Activated CD4-positive, alpha-beta T cell treated with anti-CD3 and anti-CD28 coated beads, Interleukin-2, amount 50 U/mL, for 4 hours (primary cell): ENCODE results near the gene INSIG1.

Experiments used
- DNase-seq, 2 experiments: peaks; one replicate each; pipeline ENCODE4 v3.0.0-alpha.2; 2020

Gene INSIG1

DNA sequence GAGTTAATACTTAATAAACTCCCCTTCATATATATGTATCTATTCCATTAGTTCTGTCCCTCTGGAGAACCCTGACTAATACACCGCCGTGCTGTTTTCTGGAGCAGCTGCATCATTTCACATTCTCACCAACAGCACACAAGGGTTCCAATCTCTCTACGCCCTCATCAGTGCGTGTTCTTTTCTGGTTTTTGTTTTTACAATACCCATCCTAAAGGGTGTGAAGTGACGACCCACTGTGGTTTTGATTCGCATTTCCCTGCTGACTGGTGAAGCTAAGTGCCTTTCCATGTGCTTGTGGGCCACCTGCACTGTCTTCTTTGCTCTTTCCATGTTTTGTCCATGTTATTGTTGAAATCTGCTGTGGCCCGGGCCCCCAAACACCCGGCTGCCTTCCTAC, 11.0 kb upstream of the INSIG1 start:
- DNase-seq = no peak

DNA sequence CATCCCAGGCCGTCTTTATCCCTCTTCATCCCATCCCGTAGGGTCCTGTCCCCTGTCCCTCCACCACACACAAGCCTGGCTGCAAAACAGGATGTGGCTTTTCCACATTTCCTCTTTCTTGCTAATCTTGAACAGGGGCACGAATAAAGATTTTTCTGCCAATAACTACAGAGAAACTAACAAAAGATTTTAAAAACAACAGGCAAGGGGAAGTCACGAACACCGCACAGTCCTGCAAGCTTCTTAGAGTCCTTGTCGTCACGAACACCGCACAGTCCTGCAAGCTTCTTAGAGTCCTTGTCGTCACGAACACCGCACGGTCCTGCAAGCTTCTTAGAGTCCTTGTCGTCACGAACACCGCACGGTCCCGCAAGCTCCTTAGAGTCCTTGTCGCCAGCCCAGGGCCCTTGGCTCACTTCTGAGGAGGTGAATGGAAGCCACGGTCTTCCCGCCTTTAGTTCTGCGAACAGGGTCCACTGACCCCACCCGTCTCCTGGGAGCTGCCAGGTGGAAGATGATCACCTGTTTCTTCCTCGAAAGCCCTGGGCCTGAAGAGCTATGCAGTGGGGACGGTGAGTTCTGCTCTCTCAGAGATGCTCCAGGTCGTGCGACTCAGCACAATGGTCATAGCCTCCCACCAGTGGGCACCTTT, 10.3 kb upstream of the INSIG1 start:
- no peak for DNase-seq

DNA sequence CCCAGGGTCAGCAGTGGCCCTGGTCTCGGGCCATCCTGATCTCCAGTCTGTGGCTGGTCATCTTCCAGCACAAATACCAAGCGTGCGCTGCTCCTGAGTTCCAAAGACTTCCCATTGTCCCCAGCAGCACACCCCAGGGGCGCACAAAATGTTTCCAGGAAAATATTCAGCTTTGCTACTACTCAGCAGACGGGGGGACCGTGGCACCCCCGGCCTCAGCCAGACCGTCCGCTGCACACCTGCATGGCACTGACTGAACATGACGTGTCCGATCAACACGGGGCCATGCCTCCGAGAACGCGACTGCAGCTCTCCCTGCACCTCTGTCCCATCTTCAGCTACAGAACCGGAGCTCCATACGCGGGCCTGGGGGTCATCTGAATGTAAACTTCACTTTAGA, 9.6 kb upstream of the INSIG1 start:
- no peak for DNase-seq

DNA sequence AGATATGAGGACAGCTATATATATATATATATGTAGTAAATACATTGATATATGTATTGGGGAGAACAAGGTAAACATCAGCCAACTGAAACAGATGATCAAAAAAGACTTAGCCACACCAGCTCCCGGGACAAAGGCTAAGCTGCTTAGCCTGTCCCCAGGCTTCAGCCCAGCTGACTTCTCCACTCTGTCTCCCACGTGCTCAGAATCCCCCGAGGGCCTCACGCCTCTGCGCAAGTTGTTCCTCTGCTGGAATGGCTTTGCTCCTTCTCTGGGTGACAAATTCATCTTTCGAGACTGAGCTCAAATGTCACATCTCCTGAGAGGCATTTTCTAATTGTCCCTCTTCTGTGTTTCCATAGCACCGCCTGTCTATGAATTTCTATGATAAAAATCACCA, 8.6 kb upstream of the INSIG1 start:
- DNase-seq = no peak

DNA sequence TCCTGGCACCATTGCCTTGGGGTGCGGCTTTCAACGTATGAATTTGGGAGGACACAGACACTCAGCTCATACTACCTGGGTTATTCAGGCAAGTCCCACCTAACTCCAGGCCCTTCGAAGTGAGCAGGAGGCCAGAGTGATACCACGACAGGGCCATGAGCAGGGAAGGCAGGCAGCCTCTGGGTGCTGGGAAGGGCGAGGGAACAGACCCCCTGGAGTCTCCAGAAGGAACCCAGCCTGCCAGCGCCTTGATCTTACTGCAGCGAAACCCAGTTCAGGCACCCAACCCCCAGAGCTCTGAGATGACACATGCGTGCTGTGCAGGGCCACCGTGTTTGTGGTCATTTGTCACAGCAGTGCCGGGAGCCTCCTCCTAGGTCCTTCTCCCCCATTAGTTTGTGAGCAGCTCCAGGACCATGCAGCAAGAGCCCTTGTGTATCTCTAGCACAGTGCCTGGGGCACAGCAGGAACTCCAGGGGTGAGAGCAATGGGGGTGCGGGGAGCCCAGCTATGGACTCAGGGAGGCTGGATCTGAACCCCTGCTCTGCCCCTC, 7.7 kb upstream of the INSIG1 start:
- DNase-seq = no peak

DNA sequence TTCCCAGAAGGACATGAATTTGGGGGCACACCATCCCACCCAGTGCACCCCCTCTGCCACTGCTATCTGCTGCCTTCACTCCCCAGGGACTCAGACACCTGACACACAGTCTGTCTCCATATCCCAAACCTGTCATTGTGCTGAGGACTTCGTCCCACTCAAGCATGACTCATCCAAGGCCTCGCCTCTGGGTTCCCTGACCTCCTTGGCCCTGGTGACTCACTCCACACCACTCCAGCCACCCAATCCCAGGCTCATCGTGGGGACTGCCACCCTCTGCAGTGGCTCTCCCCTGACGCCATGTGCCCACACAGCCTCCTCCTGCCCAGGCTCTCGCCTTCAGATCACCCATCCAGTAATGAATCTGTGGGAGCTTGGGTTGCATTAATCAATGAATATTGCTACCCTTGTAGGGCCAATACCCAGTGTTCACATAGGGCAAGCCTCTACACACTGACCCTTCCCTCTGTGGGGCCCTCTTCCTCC, 6.6 kb upstream of the INSIG1 start:
- no peak for DNase-seq

DNA sequence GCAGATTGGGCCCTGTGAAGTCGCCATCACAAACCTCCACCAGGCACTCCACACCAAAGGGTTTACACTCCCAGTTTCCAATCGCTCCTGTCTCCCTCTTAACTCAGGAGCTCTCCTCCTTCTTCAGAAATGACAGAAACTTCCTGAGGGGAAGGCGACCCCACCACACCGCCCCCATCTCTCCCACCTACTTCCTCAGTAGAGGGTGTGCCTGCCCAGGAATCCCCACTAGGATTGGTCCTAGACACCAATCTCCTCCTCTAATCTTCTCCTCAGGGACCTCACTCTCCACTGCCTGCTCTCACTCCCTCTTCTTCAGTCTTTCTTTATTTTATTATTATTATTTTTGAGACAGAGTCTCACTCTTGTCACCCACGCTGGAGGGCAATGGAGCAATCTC, 5.9 kb upstream of the INSIG1 start:
- no peak for DNase-seq

DNA sequence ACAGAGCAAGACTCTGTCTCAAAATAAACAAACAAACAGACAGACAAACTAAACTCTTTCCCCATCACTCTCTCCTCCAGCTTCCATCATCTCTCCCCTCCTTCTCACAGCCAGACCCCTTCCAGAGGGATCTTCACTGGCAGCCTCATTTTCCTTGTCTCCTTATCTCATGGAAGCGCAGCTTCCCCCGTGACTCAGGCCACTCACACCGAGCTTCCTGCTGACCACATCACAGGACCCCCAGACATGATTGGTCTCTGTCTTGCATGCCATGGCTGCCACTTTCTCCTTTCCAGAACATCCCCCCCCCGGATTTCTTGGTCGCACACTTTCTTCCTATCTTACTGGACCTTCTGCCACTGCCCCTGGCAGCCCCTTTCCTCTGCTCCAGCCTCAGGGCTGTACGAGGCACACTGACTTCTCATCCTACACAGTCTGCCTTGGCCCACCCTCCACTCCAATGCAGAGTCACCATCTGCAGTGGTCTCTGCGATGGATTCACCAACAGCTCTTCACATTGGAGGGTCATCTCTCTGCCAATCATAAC, 4.9 kb upstream of the INSIG1 start:
- DNase-seq = no peak

DNA sequence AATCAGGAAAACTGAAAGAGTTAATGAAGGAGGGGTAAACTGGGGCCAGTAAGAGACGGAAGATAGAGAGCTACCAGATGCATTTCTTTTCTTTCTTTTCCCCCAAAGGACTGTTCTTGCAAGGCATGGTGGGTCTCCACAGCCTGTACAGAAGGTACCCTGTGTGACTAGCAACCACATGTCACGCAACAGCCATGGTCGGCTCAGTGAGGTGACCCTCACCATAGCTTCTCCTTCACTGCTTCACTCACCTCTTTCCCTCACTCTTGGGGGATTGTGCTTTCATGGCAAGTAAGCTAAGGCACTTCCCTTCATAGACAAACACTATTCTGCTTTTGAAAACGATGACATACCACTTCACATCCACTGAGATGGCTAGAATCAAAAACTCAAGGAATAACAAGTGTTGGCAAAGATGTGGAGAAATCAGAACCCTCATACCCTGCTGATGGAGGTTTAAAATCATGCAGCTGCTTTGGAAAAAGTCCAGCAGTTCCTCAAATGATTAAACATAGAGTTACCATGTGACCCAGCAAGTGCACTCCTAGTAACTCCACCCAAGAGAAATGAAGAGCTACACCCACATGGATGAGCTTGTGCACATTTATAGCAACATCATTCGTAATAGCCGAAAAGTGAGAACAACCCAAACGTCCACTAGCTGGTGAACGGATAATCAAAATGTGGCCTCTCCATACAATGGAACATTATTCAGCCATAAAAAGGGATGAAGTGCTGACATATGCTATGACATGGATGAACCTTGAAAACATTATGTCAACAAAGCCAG, 3.8 kb upstream of the INSIG1 start:
- no peak for DNase-seq

DNA sequence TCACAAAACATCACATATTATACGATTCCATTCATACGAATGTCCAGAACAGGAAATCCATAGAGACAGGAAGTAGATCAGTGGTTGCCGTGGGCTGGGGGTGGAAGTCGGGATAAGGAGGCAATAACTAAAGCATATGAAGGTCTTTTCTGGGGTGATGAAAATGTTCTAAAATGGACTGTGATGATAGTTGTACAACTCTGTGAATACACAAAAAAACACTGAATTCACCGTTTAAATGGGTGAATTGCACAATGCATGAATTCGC, 3.2 kb upstream of the INSIG1 start:
- DNase-seq = no peak

DNA sequence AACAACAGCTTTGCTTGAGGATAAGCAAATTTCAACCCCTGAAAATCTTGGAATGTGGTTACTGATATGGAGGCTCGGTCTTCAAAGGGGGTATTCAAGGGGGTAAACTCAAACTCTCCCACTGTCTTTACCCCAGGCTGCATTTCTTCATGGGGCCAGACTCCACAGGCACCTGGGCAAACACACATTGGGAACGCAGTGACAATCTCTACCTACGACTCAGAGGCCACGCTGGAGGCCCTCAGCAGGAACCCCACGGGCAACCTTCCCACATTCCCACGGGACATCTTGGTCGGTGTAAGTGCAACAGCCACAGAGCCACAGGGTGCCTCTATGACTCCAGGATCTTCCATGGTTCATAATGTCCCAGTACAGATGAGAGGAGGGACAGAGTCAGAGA, 2.2 kb upstream of the INSIG1 start:
- DNase-seq = no peak

DNA sequence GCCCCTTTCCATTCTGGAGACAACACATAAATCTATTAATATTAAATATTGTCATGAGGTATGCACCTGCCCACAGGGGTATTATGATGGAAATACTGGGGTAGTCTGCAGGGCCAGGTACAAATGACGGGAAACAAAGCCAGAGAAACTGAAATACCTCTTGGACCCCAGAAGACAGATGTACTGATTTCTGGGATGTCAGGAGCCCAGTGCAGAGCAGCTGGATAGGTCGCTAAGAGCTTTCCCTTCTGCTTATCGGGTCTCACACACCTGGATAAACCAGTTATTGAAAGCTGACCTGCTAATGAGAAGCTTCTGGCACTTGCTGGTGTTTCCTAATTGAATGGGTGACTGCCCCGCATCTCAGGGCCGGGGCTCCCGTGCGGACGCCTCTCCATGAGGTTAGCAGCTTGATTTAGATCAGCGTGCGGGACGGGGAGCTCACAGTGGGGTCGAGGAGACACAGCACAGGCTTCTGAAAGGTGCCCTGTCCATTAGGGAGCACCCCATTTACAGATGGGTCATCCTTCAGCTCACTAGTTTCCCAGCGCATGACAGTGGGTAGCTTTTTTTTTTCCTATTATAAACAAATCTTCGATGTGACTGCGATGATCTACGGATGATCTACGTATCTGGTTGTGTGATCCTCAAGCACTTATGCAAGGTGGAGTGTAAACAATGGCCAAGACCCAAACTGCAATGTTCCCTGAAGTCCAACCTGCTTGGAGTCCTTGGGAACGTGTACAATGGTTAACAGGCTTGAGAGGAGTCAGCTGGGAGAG, 1.5 kb upstream of the INSIG1 start:
- DNase-seq = no peak

DNA sequence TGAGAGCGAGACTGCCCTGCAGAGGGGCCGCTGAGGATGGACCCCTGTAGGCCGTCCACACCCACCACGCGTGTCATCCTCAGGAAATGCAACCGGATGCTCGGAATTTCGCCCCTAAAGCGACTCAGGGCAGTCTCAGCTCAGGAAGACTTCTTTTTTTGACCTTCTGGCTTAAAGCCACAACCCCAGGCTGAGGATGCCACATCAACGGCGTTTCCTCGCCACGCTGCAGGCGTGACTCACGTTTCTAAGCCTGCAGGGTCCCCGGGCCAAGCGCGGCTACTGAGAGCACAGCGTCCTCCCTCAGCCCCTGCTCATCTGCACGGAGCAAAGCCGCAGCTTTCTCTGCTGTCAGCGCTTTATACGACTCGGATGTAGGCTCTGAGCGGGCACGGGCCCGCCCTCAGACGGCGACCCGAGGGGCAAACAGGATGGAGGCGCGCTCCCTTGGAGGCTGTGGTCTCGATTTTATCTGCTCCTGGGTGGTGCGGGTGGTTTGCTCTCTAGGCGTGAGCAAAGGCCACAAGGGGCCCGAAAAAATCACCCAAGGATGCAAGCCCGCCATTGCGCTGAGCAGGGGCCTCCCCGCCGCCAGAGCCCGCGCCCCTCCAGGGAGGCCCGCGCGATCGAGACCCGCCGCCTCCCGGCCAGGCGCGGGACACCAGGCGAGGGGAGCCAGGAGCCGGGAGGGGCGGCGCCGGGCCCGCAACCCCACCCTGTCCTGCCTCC, 726 bp upstream of the INSIG1 start:
- peak; percentile 78 to 82 for DNase-seq

DNA sequence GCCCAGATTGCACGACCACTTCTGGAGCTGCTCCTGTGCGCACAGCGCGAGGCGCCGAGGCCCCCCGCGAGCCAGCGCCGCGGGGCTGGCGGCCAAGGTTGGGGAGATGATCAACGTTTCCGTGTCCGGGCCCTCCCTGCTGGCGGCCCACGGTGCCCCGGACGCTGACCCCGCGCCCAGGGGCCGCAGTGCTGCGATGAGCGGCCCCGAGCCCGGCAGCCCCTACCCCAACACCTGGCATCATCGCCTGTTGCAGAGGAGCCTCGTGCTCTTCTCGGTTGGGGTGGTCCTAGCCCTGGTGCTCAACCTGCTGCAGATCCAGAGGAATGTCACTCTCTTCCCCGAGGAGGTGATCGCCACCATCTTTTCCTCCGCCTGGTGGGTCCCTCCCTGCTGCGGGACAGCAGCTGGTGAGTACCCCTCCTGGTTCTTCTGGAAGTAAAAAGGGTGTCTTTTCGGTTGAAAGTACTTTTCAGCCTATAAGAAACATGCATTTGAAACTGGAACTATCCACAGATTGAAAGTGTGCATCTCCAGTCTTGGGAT, 683 bp downstream of the INSIG1 start:
- no peak for DNase-seq

DNA sequence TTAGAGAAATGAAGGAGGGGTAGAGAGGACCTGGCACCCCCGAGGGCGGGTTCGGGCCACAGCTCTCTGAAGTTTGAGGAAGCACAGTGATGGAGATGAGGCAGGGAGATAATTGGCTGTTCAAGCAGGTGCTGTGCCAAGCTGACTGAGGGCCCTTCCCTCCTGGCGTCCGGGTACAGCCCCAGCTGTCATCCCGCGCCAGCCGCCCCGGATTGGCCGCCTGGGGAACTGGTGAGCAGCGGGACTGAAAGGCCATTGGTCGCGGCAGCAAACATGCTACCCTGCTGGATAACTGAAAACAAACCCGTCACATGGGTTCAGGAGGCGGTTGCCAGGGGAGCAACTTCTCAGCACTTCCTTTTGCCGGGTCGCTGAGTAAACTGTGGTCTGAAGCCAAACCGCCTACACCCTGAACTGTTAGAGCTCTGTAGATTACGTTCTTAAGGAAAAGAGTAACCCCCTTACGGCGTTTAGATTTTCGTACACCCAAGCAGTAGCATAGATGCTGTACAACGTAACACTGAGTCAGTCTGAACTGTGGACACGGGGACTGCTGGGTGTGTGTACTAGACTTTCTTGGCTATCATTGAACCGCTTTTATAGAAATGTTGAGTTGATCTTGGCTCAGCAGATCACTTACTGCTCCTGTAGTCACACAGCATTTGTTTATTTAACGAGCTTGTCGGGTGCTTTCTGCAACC, 1.3 kb downstream of the INSIG1 start:
- DNase-seq = peak; percentile 91 to 93

DNA sequence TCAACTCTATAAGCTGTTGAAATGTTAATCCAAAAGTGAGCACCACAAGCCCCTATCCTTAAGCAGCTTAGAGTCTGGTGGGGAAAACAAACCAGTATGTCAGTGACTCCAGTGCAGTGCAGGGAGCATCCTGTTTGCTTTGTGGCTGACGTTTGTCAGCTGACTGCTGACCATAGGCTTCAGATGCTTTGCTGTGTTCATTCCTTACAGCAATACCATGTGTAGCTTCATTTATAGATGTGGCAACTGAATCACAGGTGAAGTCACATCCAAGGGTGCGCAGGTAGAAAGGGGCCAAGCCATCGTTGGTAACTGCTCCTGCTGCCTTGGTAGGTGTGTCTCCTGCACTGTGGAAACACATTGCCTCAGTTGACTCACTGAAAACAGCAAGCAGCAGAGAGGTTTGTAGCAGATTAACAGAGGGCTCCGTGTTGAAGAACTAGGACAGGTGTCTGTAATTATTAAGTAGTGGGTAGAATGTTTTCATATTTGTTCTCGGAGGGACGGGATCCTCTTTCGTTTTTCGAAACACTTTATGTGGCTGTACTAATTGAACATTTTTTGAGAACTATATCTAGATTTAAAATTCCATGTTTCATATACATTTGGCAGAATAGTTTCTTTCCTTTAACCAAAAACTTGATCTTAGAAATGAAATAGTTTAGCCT, 2.0 kb downstream of the INSIG1 start:
- DNase-seq = no peak

DNA sequence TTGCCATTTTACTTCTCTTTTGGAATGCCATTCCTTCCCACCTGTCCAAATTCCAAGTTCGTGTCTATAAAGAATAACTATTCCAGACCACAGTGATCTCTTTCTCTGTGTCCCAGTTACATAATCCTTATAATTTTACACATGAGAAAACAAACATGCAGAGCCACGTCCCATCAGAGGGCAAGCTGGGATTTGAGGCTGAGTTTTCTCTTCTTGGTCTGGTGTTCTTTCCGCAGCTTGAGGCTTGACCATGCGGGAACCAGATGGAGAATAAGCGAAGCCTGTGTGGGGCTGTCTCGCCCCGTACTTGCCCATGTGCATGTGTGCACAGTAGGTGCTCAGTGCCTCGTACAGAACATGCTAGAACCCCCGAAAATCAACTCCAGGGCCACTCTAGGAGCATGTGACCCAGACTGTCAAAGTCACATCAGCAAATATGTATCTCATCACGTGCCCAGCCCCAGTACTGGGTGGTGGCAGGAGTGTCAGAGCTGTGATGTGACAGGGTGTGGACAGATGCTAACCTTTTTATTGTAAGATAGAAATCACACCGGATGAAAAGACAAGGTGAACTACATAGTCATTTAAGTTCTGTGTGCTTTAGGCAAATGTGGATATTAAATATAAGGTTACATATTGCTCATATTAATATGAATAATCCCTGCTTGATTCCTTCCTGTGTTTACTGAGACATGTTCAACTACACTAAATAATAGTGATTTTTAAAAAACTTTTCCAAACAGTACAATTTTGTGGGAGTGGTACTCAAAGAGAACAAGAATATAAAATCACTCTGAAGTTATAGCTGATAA, 3.2 kb downstream of the INSIG1 start:
- DNase-seq = no peak

DNA sequence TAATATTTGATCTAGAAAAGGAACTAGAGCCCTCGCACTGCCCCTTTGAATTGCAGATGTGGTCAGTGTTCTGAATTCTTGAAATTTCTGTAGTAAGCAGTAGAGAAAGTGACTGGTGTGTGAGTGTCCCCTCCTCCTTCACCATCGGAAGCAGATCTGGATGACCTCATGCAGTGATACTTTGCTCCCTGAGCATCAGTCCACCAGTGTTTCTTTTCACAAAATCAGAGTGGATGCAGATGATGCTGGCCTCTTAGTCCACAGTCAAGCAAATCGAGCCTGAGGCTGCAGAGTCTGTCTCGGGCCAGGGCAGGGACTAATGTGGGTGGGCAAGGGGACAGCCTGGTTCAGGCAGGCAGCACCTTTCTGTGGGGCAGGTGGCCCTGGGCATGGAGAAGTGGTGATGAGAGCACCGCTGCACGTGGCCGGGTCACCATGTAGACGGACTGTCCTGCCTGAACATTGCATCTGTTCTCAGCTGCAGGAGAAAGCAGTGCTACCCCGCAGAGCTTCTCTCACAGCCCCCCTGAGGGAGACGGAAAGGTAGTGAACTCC, 5.4 kb downstream of the INSIG1 start:
- no peak for DNase-seq

DNA sequence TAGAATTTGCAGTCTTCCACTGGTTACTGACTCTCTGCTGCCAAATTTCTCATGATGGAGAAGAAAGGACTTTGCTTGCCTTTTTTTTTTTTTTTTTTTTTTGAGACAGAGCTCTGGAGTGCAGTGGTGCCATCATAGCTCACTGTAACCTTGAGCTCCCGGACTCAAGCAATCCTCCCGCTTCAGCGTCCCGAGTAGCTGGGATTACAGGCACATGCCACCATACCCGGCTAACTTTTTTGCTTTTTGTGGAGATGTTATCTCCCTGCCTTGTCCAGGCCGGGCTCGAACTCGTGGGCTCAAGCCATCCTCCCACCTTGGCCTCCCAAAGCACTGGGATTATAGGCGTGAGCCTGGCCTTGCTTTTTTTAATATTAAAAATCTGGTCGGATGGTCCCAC, 6.2 kb downstream of the INSIG1 start:
- DNase-seq = no peak
